ENCODE results near the gene NKAPL. TPM values are rescaled to one million over a fixed set of nuclear protein-coding genes. Genes with fewer than 3 reads are reported as not detected.
A peak's percentile ranks its signal among the peaks of the same experiment; 100 is the strongest.

NKAPL gene
- total RNA-seq, 1 donor from 2014 or later: 0.79 TPM

DNA sequence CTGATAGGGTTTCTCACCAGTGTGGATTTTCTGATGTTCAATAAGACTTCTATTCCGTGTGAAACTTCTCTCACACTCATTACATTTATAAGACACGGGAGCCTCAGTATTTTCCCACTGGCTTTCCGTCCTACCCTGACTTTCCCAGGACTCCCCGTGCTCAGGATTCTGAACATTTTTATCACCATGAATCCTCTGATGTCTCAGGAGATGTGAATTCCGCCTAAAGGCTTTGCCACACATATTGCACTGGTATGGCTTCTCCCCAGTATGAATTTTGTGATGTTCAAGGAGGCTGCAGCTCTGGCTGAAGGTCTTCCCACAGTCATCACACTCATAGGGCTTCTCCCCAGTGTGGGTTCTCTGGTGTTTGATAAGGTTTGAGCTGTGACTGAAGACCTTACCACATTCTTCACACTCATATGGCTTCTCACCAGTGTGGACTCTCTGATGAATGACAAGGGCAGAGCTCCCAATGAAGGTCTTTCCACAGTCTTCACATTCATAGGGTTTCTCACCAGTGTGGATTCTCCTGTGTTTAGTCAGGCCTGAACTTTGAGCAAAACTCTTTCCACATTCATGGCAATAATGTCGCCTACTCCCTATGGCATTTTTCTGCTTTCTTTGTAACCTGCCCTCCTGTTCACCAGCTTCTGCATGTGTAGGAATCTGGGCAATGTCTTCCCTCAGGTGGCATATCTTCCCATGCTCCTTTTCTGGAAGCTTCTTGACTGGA lies 13.7 kb upstream of the NKAPL start:
- DNase-seq: no peak

GRCh38 chr6:28248916-28249315 lies 10.2 kb upstream of the NKAPL start:
- peak; percentile 47 for DNase-seq

- no peak for DNase-seq
Observed at GRCh38 chr6:28250747-28251146, 8.3 kb upstream of the NKAPL start.

GRCh38 chr6:28251661-28252008 lies 7.5 kb upstream of the NKAPL start:
- DNase-seq: no peak

DNA sequence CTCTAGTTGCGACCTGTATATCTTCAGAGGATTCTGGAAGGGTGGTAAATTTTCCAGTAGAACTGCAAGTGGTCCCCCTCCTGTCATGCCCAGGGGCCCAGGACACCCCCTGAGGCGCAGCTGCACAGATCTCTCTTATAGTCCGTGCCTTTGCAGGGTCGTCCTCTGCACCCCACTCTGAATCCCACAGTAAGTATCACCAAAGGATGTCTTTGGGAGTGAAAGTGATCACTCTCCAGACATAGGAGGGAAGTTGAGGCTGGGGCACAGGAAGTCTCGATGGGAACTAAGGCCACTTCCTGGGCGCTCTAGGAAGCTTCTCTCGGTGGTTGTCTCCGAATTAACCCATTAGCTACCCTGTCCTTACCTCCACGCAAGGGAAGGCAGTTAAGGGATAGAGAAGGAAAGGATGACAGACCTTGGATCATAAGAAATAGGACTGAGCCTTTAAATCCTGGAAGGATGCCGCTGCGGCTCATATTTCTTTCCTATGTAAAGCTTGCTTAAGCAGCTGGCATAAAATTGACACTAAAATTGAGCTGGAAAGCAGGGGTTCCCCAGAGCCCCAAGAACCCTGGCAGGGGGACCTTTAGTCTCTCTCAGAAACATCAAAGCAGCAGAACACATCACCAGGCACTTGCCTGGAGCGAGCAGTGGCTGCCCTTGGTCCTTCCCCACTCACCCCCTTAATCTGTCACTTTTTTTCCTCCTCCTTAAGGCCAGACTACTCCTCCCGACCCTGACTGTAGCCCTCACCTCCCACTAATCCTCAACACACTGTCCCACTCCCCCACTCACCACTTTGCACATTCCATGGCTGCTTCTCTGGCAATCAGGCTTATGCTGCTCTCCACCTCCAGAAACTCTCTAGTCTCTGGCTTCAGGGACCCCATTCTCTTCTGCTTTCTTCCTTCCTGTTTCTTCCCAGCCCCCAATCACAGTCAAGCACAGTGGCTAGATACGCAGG lies 6.8 kb upstream of the NKAPL start, which contains the start of gene ZKSCAN4:
TSS of gene ZKSCAN4 (minus strand) at position 261 of the 967 bp plus-strand sequence. CDS start 289 bp downstream, outside the sequence.
- DNase-seq: peak; percentile 70

DNA sequence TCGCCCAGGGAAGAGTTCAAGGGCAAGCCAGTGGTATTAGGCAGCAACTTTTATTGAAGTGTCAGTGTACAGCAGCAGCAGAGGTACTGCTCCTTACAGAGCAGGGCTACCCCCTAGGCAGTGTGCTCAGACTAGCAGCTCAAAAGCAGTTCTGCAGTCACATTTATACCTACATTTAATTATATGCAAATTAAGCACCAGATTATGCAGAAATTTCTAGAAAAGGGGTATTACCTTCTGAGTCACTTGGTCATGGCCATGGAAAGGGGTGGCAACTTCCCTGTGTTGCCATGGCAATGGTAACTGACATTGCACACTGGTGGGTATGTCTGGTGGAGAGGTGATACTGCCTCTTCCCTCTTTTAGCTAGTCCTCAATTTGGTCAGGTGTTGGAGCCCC lies 5.0 kb upstream of the NKAPL start:
- DNase-seq: no peak

DNA sequence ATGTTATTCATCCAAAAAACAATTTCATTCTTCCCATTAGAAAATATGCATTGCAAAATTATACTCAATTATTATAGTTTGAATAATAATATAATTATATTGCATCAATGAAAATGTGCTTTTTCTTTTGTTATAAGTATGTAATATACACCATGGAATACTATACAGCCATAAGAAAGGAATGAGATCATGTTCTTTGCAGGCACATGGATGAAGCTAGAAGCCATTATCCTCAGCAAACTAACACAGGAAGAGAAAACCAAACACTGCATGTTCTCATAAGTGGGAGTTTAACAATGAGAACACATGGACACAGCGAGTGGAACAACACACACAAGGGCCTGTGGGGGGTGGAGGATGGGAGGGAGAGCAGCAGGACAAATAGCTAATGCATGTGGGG lies 2.1 kb upstream of the NKAPL start:
- DNase-seq: no peak

- DNase-seq: no peak
Observed at GRCh38 chr6:28263922-28264321, 4.8 kb downstream of the NKAPL start.

GRCh38 chr6:28264834-28265401 lies 5.8 kb downstream of the NKAPL start:
- no peak for DNase-seq

DNA sequence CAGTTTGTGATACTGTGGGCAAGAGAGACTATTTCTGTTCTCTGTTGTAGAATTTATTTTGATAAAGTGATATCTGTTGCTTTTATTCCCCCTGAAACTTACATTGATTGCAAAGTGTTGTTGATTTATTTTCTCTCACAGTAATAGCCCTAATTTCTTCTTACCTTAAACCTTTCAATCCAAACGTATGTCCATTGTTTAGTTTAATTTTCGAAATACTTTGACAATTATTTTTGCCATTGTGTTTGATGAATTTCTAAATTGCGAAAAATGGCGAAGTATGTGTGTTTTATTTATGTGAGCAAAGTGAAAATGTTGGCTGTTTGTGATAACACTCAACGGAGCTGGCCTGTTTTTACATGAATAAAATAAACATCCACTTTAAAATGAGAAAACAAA lies 7.5 kb downstream of the NKAPL start:
- no peak for DNase-seq

- peak; percentile 69 for DNase-seq
Observed at GRCh38 chr6:28266962-28267694, 8.0 kb downstream of the NKAPL start, which contains the start of gene ZSCAN26. ZSCAN26 (plus strand) TSS chr6:28267143; CDS start chr6:28271920, 4,777 bp downstream.

- no peak for DNase-seq
Observed at GRCh38 chr6:28267695-28268059, 8.6 kb downstream of the NKAPL start.

- no peak for DNase-seq
Observed at GRCh38 chr6:28269492-28269891, 10.4 kb downstream of the NKAPL start.

GRCh38 chr6:28274888-28275287 lies 15.8 kb downstream of the NKAPL start:
- DNase-seq: no peak

GRCh38 chr6:28277746-28278145 lies 18.6 kb downstream of the NKAPL start:
- no peak for DNase-seq

DNA sequence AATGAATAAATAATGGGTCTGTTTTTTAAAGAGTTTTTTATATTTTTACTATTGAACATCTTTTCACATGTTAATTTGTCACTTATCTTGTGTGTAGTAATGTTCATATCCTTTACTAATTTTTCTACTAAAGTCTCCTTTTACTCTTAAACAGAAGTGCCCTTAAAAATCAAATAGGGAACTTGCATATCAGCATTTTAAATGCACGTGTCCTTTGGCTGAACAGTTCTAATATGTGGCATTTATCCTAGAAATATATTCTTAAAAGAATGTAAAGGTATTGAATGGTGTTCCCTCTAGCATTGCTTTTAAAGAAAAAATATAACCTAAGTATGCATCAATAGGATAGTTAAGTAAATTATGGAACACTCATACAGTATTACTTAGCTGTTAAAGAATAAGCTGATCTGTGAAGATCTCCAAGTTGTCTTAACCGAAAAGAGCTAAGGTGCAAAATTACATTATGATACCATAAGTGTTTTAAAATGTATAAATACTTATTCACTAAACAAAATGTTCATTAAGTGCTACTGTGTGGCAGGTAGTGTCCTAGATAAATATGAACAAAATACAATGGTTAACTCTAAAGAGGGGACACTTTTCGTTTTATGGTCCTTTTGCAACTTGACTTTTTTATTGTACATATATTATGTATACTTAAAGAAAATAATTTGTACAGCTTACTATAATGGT lies 21.6 kb downstream of the NKAPL start:
- no peak for DNase-seq

GRCh38 chr6:28281288-28282064 lies 22.4 kb downstream of the NKAPL start, which contains the start of gene PGBD1:
PGBD1 (plus strand) TSS chr6:28281572; CDS start chr6:28283814, 2,242 bp downstream.
- no peak for DNase-seq

- DNase-seq: no peak
Observed at GRCh38 chr6:28282926-28283325, 23.8 kb downstream of the NKAPL start.

- DNase-seq: no peak
Observed at GRCh38 chr6:28291573-28291972, 32.5 kb downstream of the NKAPL start.

GRCh38 chr6:28295326-28295725 lies 36.2 kb downstream of the NKAPL start:
- DNase-seq: no peak
